ENCODE data around the gene EPOP.
"Not testable (repeated sequence)": the region's sequence is repeated elsewhere in the genome, so short reads cannot be mapped to it uniquely, and the experiment has no call there.

EPOP gene

DNA sequence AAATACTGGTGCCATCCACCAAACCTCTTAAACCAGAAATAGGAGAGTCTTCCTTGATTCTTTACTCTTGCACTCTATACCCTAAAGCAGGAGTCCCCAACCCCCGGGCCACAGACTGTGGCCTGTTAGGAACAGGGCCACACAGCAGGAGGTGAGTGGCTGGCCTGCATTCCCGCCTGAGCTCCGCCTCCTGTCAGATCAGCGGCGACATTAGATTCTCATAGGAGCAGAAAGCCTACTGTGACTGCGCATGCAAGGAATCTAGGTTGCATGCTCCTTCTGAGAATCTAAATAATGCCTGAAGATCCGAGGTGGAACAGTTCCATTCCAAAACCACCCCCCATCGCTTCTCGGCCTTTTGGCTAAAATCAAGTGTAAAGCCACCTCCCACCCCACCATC is 38.7 kb downstream of the EPOP start:
- no peak for DNase-seq

- no peak for DNase-seq
Measured at GRCh38 chr17:38632334-38632733, 42.4 kb downstream of the EPOP start.

DNA sequence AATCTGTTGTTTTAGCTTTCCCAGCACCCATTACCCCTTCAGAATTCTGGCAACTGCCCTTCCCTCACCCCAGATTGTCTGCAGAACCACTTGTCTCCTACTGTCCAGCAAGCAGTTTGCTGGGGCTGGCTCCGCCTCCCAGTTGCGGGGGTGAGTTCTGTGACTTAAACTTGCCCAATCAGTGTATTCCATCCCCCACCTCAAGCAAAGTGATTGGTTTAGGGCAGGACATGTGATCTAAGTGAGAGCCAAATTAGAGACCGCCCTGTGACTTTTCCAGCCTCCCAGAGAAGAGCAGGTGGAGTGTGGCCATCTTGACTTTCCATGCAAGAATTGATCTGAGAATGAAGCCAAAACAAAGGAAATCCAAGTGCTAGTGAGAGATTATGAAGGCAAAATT is 46.3 kb downstream of the EPOP start:
- no peak for DNase-seq

DNA sequence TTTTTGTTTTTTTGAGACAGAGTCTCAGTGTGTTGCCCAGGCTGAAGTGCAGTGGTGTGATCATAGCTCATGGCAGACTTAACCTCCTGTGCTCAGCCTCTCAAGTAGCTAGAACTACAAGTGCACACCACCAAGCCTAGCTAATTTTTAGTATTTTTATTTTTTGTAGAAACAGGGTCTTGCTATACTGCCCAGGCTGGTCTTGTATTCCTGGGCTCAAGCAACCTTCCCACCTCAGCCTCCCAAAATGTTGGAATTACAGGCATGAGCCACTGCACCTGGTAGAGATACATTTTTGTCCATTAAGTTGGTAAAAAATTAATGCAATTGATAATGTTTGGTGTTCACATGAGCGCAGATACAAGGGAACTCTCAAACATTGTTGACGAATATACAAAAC is 46.8 kb downstream of the EPOP start:
- no peak for DNase-seq

DNA sequence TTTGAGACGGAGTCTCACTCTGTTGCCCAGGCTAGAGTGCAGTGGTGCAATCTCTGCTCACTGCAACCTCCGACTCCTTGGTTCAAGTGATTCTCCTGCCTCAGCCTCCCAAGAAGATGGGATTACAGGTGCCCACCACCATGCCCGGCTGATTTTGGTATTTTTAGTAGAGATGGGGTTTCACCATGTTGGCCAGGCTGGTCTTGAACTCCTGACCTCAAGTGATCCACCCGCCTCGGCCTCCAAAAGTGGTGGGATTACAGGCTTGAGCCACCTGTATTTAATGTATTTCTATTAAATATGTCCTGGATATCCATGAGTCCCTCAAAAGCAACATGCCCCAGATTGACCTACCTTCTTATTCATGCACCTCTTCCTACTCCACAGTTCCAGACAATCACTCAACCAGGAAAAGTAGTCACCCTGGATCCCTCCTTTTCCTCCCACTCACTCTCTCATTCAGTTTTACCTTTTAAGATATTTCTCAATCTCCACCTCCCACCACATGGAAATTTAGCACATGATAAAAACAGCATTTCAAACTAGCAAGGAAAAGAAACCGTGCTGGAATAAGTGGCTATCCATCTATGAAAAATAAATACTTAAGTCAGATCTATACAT is 48.0 kb downstream of the EPOP start:
- DNase-seq: not testable (repeated sequence)

DNA sequence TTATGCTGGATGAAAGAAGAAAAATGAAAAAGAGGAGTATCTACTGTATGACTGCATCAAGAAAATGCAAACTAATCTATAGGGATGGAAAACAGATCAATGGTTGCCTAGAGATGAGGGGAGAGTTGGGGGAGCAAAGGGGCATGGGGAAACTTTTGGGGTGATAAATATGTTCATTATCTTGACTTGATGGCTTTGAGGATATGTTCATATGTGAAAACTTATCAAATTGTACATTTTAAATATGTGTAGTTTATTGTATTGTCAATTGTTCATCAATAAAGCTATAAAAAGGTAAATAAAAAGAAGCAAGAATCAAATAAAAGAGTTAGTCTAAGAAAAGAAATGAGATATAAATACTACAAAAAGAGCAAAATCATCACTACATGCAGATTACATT is 49.3 kb downstream of the EPOP start:
- no peak for DNase-seq

DNA sequence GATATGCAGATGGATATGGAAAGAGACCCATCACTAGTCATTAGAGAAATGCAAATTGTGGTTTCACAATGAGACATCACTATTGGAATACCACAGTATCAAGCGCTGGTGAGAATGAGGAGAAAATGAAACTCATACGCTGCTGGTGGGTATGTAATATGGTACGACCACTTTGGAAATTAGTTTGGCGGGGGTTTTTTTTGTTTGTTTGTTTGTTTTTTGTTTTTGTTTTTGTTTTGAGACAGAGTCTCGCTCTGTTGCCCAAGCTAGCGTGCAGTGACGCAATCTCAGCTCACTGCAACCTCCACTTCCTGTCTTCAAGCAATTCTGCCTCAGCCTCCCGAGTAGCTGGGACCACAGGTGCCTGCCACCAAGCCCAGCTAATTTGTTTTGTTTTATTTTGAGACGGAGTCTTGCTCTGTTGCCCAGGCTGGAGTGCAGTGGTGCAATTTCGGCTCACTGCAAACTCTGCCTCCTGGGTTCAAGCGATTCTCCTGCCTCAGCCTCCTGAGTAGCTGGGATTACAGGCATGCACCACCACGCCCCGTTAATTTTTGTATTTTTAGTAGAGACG is 49.9 kb downstream of the EPOP start:
- not testable (repeated sequence) for DNase-seq

Data from SIG-M5 (cell line).